Aorta (tissue), 5 donors: ENCODE results near the gene FOXI2. TPM values are rescaled to one million over a fixed set of nuclear protein-coding genes. Genes with fewer than 3 reads are reported as not detected.

Experiments
- ATAC-seq: fragments of 200-7000 bp; cut with Tn5 transposase; one replicate; pipeline ENCODE4 v1.9.1; 2022; ENCODE audit warnings: moderate library complexity; ENCODE audit not compliant: low FRiP score
- DNase-seq, 2 donors: peaks; one replicate each; pipeline ENCODE4 v3.0.0-alpha.2; 2020
- H3K27ac ChIP-seq, 2 donors: one replicate each; pipeline ENCODE4 v1.5.1; 2013; ENCODE audit warnings: low read length in 2 of 2, mild to moderate bottlenecking in 2 of 2, moderate library complexity in 2 of 2, control low read depth in 1 of 2, inconsistent platforms in 1 of 2, low read depth in 1 of 2
- H3K27me3 ChIP-seq, 2 donors: one replicate each; pipeline ENCODE4 v1.6.1; 2013; ENCODE audit warnings: control low read depth in 1 of 2, low read length in 1 of 2, mild to moderate bottlenecking in 1 of 2, moderate library complexity in 1 of 2; ENCODE audit not compliant: insufficient read depth in 2 of 2, control insufficient read depth in 1 of 2
- H3K36me3 ChIP-seq, 2 donors: one replicate each; pipeline ENCODE4 v1.6.1; 2013; ENCODE audit warnings: control low read depth in 1 of 2, low read length in 1 of 2, mild to moderate bottlenecking in 1 of 2; ENCODE audit not compliant: insufficient read depth in 2 of 2, control insufficient read depth in 1 of 2
- H3K4me1 ChIP-seq, 2 donors: one replicate each; pipeline ENCODE4 v1.6.1; 2013; ENCODE audit warnings: low read length in 2 of 2, control low read depth in 1 of 2, mild to moderate bottlenecking in 1 of 2, moderate library complexity in 1 of 2; ENCODE audit not compliant: insufficient read depth in 2 of 2, control insufficient read depth in 1 of 2
- H3K4me3 ChIP-seq, 2 donors: one replicate each; pipeline ENCODE4 v1.5.1; 2013; ENCODE audit warnings: low read length in 2 of 2, control low read depth in 1 of 2, mild to moderate bottlenecking in 1 of 2
- H3K9me3 ChIP-seq: one replicate; pipeline ENCODE4 v1.6.1; 2013; ENCODE audit warnings: mild to moderate bottlenecking, low read length; ENCODE audit not compliant: control insufficient read depth
- WGBS, 2 donors: extraction: QIAGEN DNeasy Blood & Tissue Kit; methylation state at CpG; one replicate each; pipeline ENCODE4 v1.1.7; 2013; 5-methylcytosine and 5-hydroxymethylcytosine counted together
- intact Hi-C, 2 donors: fragments of 100-400 bp; cut with DNase I; formaldehyde crosslinking; loops; one replicate each; pipeline versions ENCODE4 v1.14.2 to v1.15.0; 2022
- long read RNA-seq, 2 donors: library from polyadenylated mRNA; unstranded; transcript quantifications; one replicate each; pipeline ENCODE4 v2.0.0, GENCODE V29; 2020 to 2021
- polyA plus RNA-seq, 2 donors: library from polyadenylated mRNA; stranded (reverse); fragments of 200-250 nt; gene quantifications; one replicate each; pipeline ENCODE4 v1.2.3, GENCODE V29; 2013
- total RNA-seq, 2 donors: library from RNA; stranded (reverse); fragmentation: NEBNext Ultra II Directional; extraction: Animal tissue kit (Norgen Biotek cat#: 25700); gene quantifications; one replicate each; pipeline ENCODE4 v1.2.1, GENCODE V29; 2021
- donor health status: healthy with polysubstance abuse.
- donor health status: Bipolar disorder and iron deficiency.
- donor health status: DM: no; HTN: no; CAD: no.
- donor health status: DM: no; HTN: no; CAD: no.
- donor health status: DM: yes; HTN: yes; CAD: no.

The FOXI2 gene
- under 1 TPM; 0.23 to 0.48 TPM for total RNA-seq
- not detected for polyA plus RNA-seq
- long read RNA-seq, donor 1: 0 reads
- long read RNA-seq, donor 2: 0 reads

DNA sequence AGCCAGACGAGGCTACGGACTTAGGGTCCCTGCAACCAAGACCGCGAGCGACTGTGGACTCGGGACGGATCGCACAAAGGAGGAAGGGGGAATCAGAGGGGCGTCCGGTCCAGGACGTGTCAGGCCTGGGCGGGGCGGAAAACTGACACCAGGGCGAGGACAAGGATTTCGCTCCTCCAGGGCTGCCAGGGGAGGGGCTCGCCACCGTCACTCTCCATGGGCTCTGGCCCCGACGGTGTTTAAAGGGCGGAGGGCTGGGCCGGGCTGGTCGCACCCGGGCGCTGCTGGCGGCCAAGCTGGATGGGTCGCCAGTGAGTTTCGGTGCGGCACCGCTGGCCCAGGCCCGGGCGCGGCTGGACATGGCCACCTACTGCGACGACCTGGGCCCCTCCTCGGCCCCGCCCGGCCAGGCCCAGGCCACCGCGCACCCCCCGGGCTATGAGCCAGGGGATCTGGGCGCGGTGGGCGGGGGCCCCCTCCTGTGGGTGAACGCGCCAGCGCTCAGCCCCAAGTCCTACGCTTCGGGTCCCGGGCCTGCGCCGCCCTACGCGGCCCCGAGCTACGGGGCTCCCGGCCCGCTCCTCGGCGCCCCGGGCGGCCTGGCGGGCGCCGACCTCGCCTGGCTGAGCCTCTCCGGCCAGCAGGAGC, at the start of gene FOXI2:
TSS of gene FOXI2 (plus strand) at position 271 of the 648 bp plus-strand sequence. CDS start at position 360, 89 bp downstream.
- 0 to 1% methylated on average over 31 to 66 of the region's 66 CpGs for WGBS, 2 donors
- no peaks in the 10 kb centered on the region for H3K27me3 ChIP-seq
- H3K27ac ChIP-seq: no peak within 1 kb of the TSS

DNA sequence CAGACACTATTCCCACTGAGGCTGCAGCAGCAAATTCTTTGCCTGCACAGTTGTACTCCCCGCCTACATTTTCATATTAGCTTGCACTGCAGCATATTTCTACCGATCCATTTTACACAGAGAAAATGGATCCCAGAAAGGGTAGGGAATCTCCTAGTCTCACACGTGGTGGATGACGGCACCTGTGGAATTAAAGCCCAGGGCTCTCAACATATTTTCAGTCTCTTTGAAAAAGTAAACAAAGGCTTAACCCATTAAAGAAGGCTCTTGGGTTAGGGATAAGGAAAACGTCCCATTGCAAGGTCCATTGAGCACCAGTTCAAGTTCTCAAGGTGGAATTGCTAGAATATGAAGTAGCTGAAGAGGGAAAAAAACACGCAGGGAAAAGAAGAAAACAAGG, 49.4 kb upstream of the FOXI2 start:
- DNase-seq (no peak), ATAC-seq (no peak)
- intact Hi-C loops: no loop called here
- Histone ChIP-seq H3K27me3 (peaks cover 0 to 2% of the 10 kb centered on the region in 2 donors), H3K9me3 (peaks cover 2% of the 10 kb centered on the region), H3K27ac (no peak overlapping the region), H3K36me3 (no peaks in the 10 kb centered on the region), H3K4me1 (no peaks in the 10 kb centered on the region), H3K4me3 (no peak overlapping the region)
- WGBS, 2 donors: 42 to 51% methylated on average over 6 of the region's 6 CpGs

More for the DNA sequence above, at the start of gene FOXI2:
- no peaks in the 10 kb centered on the region for H3K9me3 ChIP-seq
- no peaks in the 10 kb centered on the region for H3K4me1 ChIP-seq
- H3K36me3 ChIP-seq: no peaks in the 10 kb centered on the region
- no peak within 1 kb of the TSS for H3K4me3 ChIP-seq
- DNase-seq: no peak
- intact Hi-C loops: no loop called here
- no peak for ATAC-seq

DNA sequence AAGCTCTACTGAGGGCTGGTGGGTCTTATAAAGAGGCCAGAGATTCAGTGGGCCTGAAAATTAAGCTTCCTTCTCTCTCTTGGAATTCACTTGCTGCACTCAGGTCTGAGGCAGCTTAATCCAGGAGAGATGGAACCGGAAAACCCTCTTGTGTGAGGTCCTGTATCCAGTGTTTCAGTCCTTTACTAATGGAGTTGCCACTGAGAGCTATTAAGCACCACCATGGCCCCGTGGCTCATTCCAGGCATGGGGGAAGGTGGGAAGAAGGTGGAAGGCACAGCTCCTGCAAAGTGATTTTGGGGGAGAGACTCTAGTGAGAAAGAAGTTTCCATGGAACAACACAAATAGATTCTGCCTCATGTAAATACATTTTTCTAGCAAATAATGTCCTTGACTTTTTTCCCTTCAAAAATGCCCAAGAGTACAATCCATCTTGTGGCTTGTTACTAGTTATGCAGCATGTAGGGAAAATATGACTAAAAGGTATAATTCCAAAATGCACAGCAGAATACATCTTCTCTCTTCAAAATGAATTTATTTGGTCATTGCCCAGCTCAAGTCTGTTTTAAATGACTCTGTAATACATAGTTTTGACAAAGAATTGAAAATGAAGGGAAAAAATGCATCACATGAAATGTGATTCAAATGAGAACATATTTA, 46.7 kb upstream of the FOXI2 start:
- 70 to 76% methylated on average over 2 of the region's 2 CpGs for WGBS, 2 donors
- Histone ChIP-seq H3K4me3 (no peak overlapping the region), H3K9me3 (peaks cover 2% of the 10 kb centered on the region), H3K27me3 (peaks cover 0 to 2% of the 10 kb centered on the region in 2 donors), H3K4me1 (no peaks in the 10 kb centered on the region), H3K36me3 (no peaks in the 10 kb centered on the region), H3K27ac (no peak overlapping the region)
- no peak for ATAC-seq
- intact Hi-C loops: no loop called here
- DNase-seq: no peak

DNA sequence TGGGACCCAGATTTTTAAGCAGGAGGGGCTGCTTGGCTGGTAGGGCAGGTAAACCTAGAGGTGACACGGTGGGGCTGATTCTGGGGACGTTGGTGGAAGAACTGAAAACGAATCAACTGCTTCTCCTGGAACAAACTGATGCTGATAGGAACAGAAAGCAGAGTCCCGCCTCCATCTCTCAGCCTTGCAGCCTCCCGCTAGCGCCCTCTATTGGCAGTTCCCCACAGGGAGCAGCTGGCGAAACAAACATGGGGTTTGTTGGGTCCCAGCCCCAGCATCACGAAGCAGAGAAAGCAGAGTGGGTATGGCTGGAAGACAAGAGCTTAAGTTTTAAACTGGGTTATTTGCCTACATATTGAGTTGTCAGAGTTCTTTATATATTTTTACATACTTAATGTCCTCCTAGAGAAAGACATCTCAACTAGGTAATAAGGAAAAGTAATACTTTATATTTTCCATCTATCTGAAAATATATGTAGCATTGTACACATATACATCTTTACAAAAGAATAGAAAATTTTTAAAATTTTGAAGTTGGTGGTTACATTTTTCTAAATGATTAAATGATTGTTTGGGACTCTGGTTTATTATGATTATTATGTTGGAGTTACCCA, 42.3 kb upstream of the FOXI2 start:
- 37% methylated on average over 8 of the region's 8 CpGs for WGBS, 2 donors
- H3K36me3 ChIP-seq: no peaks in the 10 kb centered on the region
- intact Hi-C loops: no loop called here
- DNase-seq (no peak), ATAC-seq (no peak)
- H3K27ac ChIP-seq: no peak overlapping the region
- H3K4me3 ChIP-seq: no peak overlapping the region
- no peaks in the 10 kb centered on the region for H3K27me3 ChIP-seq
- H3K4me1 ChIP-seq: no peaks in the 10 kb centered on the region
- H3K9me3 ChIP-seq: no peaks in the 10 kb centered on the region

DNA sequence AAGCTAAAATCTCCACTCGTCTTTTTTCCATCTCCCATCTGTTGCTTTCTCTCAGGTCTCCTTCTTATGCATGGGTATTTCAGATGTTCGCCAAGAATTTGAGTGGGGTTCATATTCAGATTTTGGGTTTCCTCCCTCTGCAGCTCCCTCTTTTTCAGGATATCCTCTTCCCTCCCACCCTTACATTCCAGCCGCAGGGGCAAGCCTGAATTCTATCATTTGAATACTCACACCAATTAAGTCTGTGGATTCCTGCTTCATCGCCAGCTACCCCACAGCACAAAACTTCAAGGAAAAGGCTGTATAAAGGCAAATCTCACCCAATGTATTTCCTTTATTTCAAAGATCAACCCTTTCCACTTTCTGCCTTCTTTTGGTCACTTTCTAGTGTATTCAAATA, 41.6 kb upstream of the FOXI2 start:
- DNase-seq: no peak
- intact Hi-C loops: no loop called here

DNA sequence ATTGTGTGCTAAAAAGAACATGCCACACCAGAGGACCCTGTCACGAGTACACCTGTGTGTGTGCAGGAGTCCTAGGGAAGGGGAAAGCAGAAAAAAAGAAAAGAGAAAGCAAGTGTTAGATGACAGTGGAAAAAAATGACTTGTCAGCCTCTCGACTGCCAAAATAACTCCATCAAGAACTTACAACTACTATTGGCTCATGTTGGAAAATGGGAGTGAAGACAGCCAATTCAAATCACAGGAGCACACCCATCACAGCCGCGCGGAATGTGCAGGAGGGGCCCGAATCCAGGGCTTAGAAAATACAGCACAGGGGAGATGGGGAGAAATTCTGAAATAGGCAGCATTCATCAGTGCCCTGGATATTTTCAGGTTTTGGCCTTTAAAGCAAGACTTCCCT, 38.1 kb upstream of the FOXI2 start:
- Histone ChIP-seq H3K27me3 (no peaks in the 10 kb centered on the region), H3K9me3 (peaks cover 1% of the 10 kb centered on the region), H3K36me3 (no peaks in the 10 kb centered on the region), H3K4me1 (no peaks in the 10 kb centered on the region), H3K27ac (no peak overlapping the region), H3K4me3 (no peak overlapping the region)
- WGBS, 2 donors: 64 to 73% methylated on average over 6 of the region's 6 CpGs
- no peak for DNase-seq
- no peak for ATAC-seq
- intact Hi-C loops: no loop called here

More for the DNA sequence above, 41.6 kb upstream of the FOXI2 start:
- Histone ChIP-seq H3K27me3 (no peaks in the 10 kb centered on the region), H3K9me3 (no peaks in the 10 kb centered on the region), H3K4me3 (no peak overlapping the region), H3K27ac (no peak overlapping the region), H3K4me1 (no peaks in the 10 kb centered on the region), H3K36me3 (no peaks in the 10 kb centered on the region)
- 39 to 47% methylated on average over 4 of the region's 4 CpGs for WGBS, 2 donors
- ATAC-seq: no peak

DNA sequence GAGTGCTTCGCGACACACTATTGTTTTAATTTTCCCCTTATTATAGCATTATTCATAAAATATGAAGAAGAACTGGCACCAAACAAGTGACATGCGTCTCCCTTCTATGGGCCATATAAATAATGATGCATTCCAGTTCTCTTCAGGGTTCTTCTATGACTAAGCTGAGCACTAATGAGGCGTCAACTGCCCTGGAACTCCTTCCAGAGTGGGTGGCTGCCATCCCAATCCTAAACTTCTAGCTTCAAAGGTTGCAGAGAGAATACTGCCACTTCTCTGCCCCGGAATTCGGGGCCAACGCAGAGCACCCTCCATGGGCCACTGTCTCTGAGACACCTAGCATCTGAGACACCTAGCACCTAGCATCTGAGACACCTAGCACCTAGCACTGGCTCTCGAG, 37.7 kb upstream of the FOXI2 start:
- no peaks in the 10 kb centered on the region for H3K27me3 ChIP-seq
- WGBS, 2 donors: 69 to 75% methylated on average over 8 of the region's 8 CpGs
- ATAC-seq (no peak), DNase-seq (no peak)
- no peaks in the 10 kb centered on the region for H3K4me1 ChIP-seq
- H3K27ac ChIP-seq: no peak overlapping the region
- H3K36me3 ChIP-seq: no peaks in the 10 kb centered on the region
- intact Hi-C loops: no loop called here
- peaks cover 1% of the 10 kb centered on the region for H3K9me3 ChIP-seq
- H3K4me3 ChIP-seq: no peak overlapping the region

DNA sequence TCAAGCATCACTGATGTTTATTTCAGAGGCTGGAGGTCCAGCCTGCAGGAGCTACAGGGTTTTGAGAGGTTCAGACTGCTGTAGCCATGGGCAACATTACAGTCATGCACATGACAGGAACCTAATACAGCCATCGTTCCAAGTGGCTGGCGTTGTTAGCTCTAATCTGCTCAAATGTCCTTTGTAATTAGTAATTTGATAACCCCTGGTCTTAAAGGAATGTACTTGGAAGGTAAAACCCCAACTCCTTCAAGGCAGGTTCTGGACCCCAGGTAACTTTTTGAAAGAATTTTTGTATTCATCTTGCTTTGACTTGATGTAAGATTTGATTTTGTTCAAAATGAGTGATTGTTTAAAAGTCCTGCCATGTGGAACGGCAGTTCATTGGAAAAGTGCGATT, 34.7 kb upstream of the FOXI2 start:
- Histone ChIP-seq H3K4me1 (no peaks in the 10 kb centered on the region), H3K27me3 (no peaks in the 10 kb centered on the region), H3K4me3 (no peak overlapping the region), H3K36me3 (no peaks in the 10 kb centered on the region), H3K27ac (no peak overlapping the region), H3K9me3 (peaks cover 1% of the 10 kb centered on the region)
- ATAC-seq: no peak
- 65% methylated on average over 4 of the region's 4 CpGs for WGBS, 2 donors
- no peak for DNase-seq
- intact Hi-C loops: no loop called here

DNA sequence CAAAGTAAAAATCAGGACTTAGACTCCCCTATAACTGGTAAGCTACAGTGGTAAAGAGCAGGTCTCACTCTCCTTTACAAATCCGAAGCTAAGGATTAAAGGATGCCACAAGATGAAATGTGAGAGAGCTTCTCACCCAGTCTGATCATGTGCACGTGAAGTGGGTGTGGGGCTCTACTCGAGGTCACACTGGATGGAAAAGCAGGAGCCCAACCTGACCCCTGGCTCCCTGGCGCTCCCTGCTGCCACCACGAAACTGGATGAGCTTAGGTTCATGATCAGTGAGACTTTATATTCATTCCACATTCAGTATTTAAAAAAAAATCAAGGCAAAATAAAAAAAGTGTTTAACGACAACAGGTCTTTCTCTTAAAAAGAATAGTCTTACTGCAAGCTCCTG, 21.7 kb upstream of the FOXI2 start:
- 30 to 37% methylated on average over 6 of the region's 6 CpGs for WGBS, 2 donors
- Histone ChIP-seq H3K4me1 (no peaks in the 10 kb centered on the region), H3K27me3 (no peaks in the 10 kb centered on the region), H3K36me3 (no peaks in the 10 kb centered on the region), H3K27ac (no peak overlapping the region), H3K9me3 (no peaks in the 10 kb centered on the region), H3K4me3 (no peak overlapping the region)
- ATAC-seq: no peak
- intact Hi-C loops: no loop called here
- DNase-seq: no peak
